Kidney (tissue), 14 donors: ENCODE data around the gene DCTN4. TPM values are rescaled to one million over a fixed set of nuclear protein-coding genes. Genes with fewer than 3 reads are reported as not detected.

ENCODE experiments used
- DNase-seq, 5 donors: peaks; one replicate each; pipeline ENCODE4 v3.0.0-alpha.2; 2013 to 2020
- FAIRE-seq: peaks from 2 replicates; lab custom pipeline; 2012; peaks lifted over from hg19 to GRCh38; lab: Jason Lieb, UNC
- H3K27ac ChIP-seq, 2 donors: one replicate each; pipeline ENCODE4 v1.7.0; 2013; ENCODE audit warnings: low read depth in 2 of 2, low read length in 2 of 2, inconsistent platforms in 1 of 2
- H3K27me3 ChIP-seq: one replicate; pipeline ENCODE4 v1.7.1; 2013; ENCODE audit warnings: low read length, inconsistent platforms; ENCODE audit not compliant: control insufficient read depth, insufficient read depth
- H3K36me3 ChIP-seq, 3 donors: one replicate each; pipeline versions ENCODE4 v1.7.0 to v1.7.1; 2013; ENCODE audit warnings: low read length in 3 of 3, control low read depth in 1 of 3, inconsistent platforms in 1 of 3; ENCODE audit not compliant: insufficient read depth in 3 of 3, control insufficient read depth in 2 of 3
- H3K4me1 ChIP-seq, 3 donors: one replicate each; pipeline versions ENCODE4 v1.7.0 to v1.7.1; 2013; ENCODE audit warnings: low read length in 3 of 3, inconsistent platforms in 1 of 3, low read depth in 1 of 3; ENCODE audit not compliant: control insufficient read depth in 2 of 3, insufficient read depth in 2 of 3
- H3K4me3 ChIP-seq, 3 donors: one replicate each; pipeline versions ENCODE4 v1.7.0 to v1.8.1; 2013; ENCODE audit warnings: low read length in 3 of 3, control low read depth in 1 of 3, inconsistent platforms in 1 of 3
- H3K9ac ChIP-seq, 3 donors: one replicate each; pipeline versions ENCODE4 v1.7.0 to v1.7.1; 2013; ENCODE audit warnings: low read length in 3 of 3, control low read depth in 1 of 3, inconsistent platforms in 1 of 3
- H3K9me3 ChIP-seq, 3 donors: one replicate each; pipeline versions ENCODE4 v1.7.0 to v1.7.1; 2013; ENCODE audit warnings: low read length in 3 of 3, control low read depth in 1 of 3, inconsistent platforms in 1 of 3; ENCODE audit not compliant: control insufficient read depth in 2 of 3, insufficient read depth in 1 of 3
- CTCF ChIP-seq: IDR thresholded peaks from 3 replicates; pipeline ENCODE4 v1.5.1; 2012; ENCODE audit warnings: mild to moderate bottlenecking, moderate library complexity, borderline replicate concordance; ENCODE audit not compliant: insufficient read depth; ENCODE audit errors: extremely low read depth
- intact Hi-C: fragments of 100-400 bp; cut with DNase I; formaldehyde crosslinking; loops from one replicate; pipeline ENCODE4 v1.11.1; 2022
- polyA plus RNA-seq: library from polyadenylated mRNA; stranded (reverse); fragments of 350-450 nt; fragmentation: Illumina TruSeq; extraction: RNeasy Lipid Tissue Mini Kit (QIAGEN cat#74804); gene quantifications from one replicate; pipeline ENCODE4 v1.2.3, GENCODE V29; 2014; ENCODE audit warnings: low read depth, low replicate concordance; ENCODE audit not compliant: insufficient read depth
- total RNA-seq: library from RNA; stranded (reverse); fragmentation: NEBNext Ultra II Directional; extraction: Animal tissue kit (Norgen Biotek cat#: 25700); gene quantifications from one replicate; pipeline ENCODE4 v1.2.1, GENCODE V29; 2021
- donor health status: control.
- donor health status: control.
- donor health status: control.
- donor health status: control.
- donor health status: control.
- donor health status: DM: yes; HTN: yes; CAD: no.
- donor health status: Normal renal cell carcinoma (clear cell type).

Gene DCTN4
- total and polyA plus RNA-seq, 2 donors from 2014 or later, result 17.5 to 59.1 TPM

GRCh38 chr5:150740992-150741391, 17.8 kb downstream of the DCTN4 start:
- Histone ChIP-seq H3K27me3 (no peaks in the 10 kb centered on the region), H3K9ac (no peak overlapping the region), H3K4me1 (no peaks in the 10 kb centered on the region), H3K36me3 (peaks cover 0 to 18% (median 0%) of the 10 kb centered on the region in 3 donors), H3K4me3 (no peak overlapping the region), H3K27ac (no peak overlapping the region), H3K9me3 (no peaks in the 10 kb centered on the region)
- TF ChIP-seq CTCF, result no peak
- DNase-seq, result no peak
- FAIRE-seq, result no peak
- intact Hi-C loops, result no loop called here

GRCh38 chr5:150738862-150739261, 20.0 kb downstream of the DCTN4 start:
- Histone ChIP-seq H3K4me1 (no peaks in the 10 kb centered on the region), H3K9ac (no peak overlapping the region), H3K9me3 (peaks cover 0 to 3% (median 0%) of the 10 kb centered on the region in 3 donors), H3K36me3 (peaks cover 0 to 23% (median 4%) of the 10 kb centered on the region in 3 donors), H3K27me3 (no peaks in the 10 kb centered on the region), H3K27ac (no peak overlapping the region), H3K4me3 (no peak overlapping the region)
- no peak for TF ChIP-seq CTCF
- no peak for DNase-seq
- intact Hi-C loops, result no loop called here
- no peak for FAIRE-seq

GRCh38 chr5:150734579-150735384, 24.0 kb downstream of the DCTN4 start:
- DNase-seq, result peak in 1 of 5 donors; percentile 6
- peaks cover 16 to 32% (median 20%) of the 10 kb centered on the region in 3 donors for H3K36me3 ChIP-seq

More at GRCh38 chr5:150734579-150735384, 24.0 kb downstream of the DCTN4 start:
- Histone ChIP-seq H3K4me1 (no peaks in the 10 kb centered on the region), H3K9me3 (peaks cover 0 to 3% (median 0%) of the 10 kb centered on the region in 3 donors), H3K9ac (no peak overlapping the region), H3K27me3 (no peaks in the 10 kb centered on the region), H3K27ac (no peak overlapping the region), H3K4me3 (no peak overlapping the region)
- intact Hi-C loops, result no loop called here
- no peak for TF ChIP-seq CTCF
- no peak for FAIRE-seq
